ENCODE data around the gene GALNT16.
"Not testable (repeated sequence)": the region's sequence is repeated elsewhere in the genome, so short reads cannot be mapped to it uniquely, and the experiment has no call there.

The GALNT16 gene

GRCh38 chr14:69373104-69373503 is 113.1 kb downstream of the GALNT16 start:
- no peak for DNase-seq

GRCh38 chr14:69374235-69374634 is 114.3 kb downstream of the GALNT16 start:
- DNase-seq = no peak

- no peak for DNase-seq
Measured at GRCh38 chr14:69375182-69375581, 115.2 kb downstream of the GALNT16 start.

GRCh38 chr14:69375722-69376121 is 115.8 kb downstream of the GALNT16 start:
- no peak for DNase-seq

- no peak for DNase-seq
Measured at GRCh38 chr14:69376439-69376838, 116.5 kb downstream of the GALNT16 start.

GRCh38 chr14:69378274-69378673 is 118.3 kb downstream of the GALNT16 start:
- no peak for DNase-seq

GRCh38 chr14:69387311-69387710 is 127.4 kb downstream of the GALNT16 start:
- no peak for DNase-seq

- DNase-seq = not testable (repeated sequence)
Measured at GRCh38 chr14:69391400-69391799, 131.4 kb downstream of the GALNT16 start.

- DNase-seq = no peak
Measured at GRCh38 chr14:69392481-69392880, 132.5 kb downstream of the GALNT16 start.

GRCh38 chr14:69395929-69396328 is 136.0 kb downstream of the GALNT16 start:
- no peak for DNase-seq

GRCh38 chr14:69398053-69398817 is 138.3 kb downstream of the GALNT16 start, which contains the start of the genes ERH and SLC39A9:
TSS of gene ERH (minus strand) at chr14:69398299. CDS start at chr14:69398233, 66 bp downstream.
TSS of gene SLC39A9 (plus strand) at chr14:69398692. CDS start at chr14:69399370, 678 bp downstream.
- peak; percentile 96 for DNase-seq

- no peak for DNase-seq
Measured at GRCh38 chr14:69398818-69399210, 138.9 kb downstream of the GALNT16 start.

- no peak for DNase-seq
Measured at GRCh38 chr14:69399750-69400149, 139.8 kb downstream of the GALNT16 start.

GRCh38 chr14:69400154-69400553 is 140.2 kb downstream of the GALNT16 start:
- no peak for DNase-seq

GRCh38 chr14:69401841-69402240 is 141.9 kb downstream of the GALNT16 start:
- DNase-seq = no peak

GRCh38 chr14:69404478-69404877 is 144.5 kb downstream of the GALNT16 start:
- no peak for DNase-seq

GRCh38 chr14:69404883-69405282 is 144.9 kb downstream of the GALNT16 start:
- DNase-seq = no peak

GRCh38 chr14:69405762-69406161 is 145.8 kb downstream of the GALNT16 start:
- no peak for DNase-seq
